GM21390 (cell line): ENCODE results near the gene PCDHGA2.
"Not testable (repeated sequence)": the region's sequence is repeated elsewhere in the genome, so short reads cannot be mapped to it uniquely, and the experiment has no call there.

ENCODE experiments used
- ATAC-seq: cut with Tn5 transposase; IDR thresholded peaks from one replicate; pipeline ENCODE4 v1.9.1; 2021; ENCODE audit not compliant: unreplicated experiment

The PCDHGA2 gene

GRCh38 chr5:141338538-141339306 is at the start of gene PCDHGA2:
PCDHGA2 (plus strand) TSS chr5:141338760.
- no peak for ATAC-seq

- no peak for ATAC-seq
Measured at GRCh38 chr5:141298376-141298775, 40.2 kb upstream of the PCDHGA2 start.

- no peak for ATAC-seq
Measured at GRCh38 chr5:141303756-141304155, 34.8 kb upstream of the PCDHGA2 start, which contains the start of gene SLC25A2. SLC25A2 (minus strand) TSS chr5:141304049; CDS start chr5:141303865, 184 bp downstream.

GRCh38 chr5:141306630-141307029 is 31.9 kb upstream of the PCDHGA2 start:
- no peak for ATAC-seq

GRCh38 chr5:141313711-141314110 is 24.8 kb upstream of the PCDHGA2 start:
- ATAC-seq = no peak

- ATAC-seq = not testable (repeated sequence)
Measured at GRCh38 chr5:141316963-141317362, 21.6 kb upstream of the PCDHGA2 start.

GRCh38 chr5:141319202-141319601 is 19.4 kb upstream of the PCDHGA2 start:
- ATAC-seq = no peak

- ATAC-seq = no peak
Measured at GRCh38 chr5:141319699-141320098, 18.9 kb upstream of the PCDHGA2 start.

- peak; percentile 93 for ATAC-seq
Measured at GRCh38 chr5:141320225-141321169, 18.1 kb upstream of the PCDHGA2 start, which contains the start of gene TAF7. TAF7 (minus strand) TSS chr5:141320784; CDS start chr5:141320044, 740 bp downstream.

- no peak for ATAC-seq
Measured at GRCh38 chr5:141322261-141322660, 16.3 kb upstream of the PCDHGA2 start.

- peak; percentile 89 for ATAC-seq
Measured at GRCh38 chr5:141326088-141326854, 12.3 kb upstream of the PCDHGA2 start.

GRCh38 chr5:141328231-141328630 is 10.3 kb upstream of the PCDHGA2 start:
- ATAC-seq = no peak

GRCh38 chr5:141330299-141331080 is 8.1 kb upstream of the PCDHGA2 start, which contains the start of gene PCDHGA1:
PCDHGA1 (plus strand) TSS chr5:141330514.
- no peak for ATAC-seq

GRCh38 chr5:141332571-141332970 is 6.0 kb upstream of the PCDHGA2 start:
- ATAC-seq = not testable (repeated sequence)

GRCh38 chr5:141340781-141341354 is 2.3 kb downstream of the PCDHGA2 start:
- not testable (repeated sequence) for ATAC-seq

- ATAC-seq = no peak
Measured at GRCh38 chr5:141342773-141343172, 4.2 kb downstream of the PCDHGA2 start.

- no peak for ATAC-seq
Measured at GRCh38 chr5:141343242-141343952, 4.8 kb downstream of the PCDHGA2 start, which contains the start of gene PCDHGA3. PCDHGA3 (plus strand) TSS chr5:141343829; CDS start chr5:141344034, 205 bp downstream.

- ATAC-seq = no peak
Measured at GRCh38 chr5:141343953-141344463, 5.4 kb downstream of the PCDHGA2 start.

GRCh38 chr5:141345327-141345726 is 6.8 kb downstream of the PCDHGA2 start:
- no peak for ATAC-seq
